GM18519 (cell line): ENCODE measurements around the gene PIANP.
"Not testable (repeated sequence)": the region's sequence is repeated elsewhere in the genome, so short reads cannot be mapped to it uniquely, and the experiment has no call there.

Experiments
- ATAC-seq: cut with Tn5 transposase; IDR thresholded peaks from one replicate; pipeline ENCODE4 v1.9.1; 2021; ENCODE audit warnings: mild to moderate bottlenecking, moderate library complexity; ENCODE audit not compliant: unreplicated experiment, low FRiP score

The PIANP gene, protein sequence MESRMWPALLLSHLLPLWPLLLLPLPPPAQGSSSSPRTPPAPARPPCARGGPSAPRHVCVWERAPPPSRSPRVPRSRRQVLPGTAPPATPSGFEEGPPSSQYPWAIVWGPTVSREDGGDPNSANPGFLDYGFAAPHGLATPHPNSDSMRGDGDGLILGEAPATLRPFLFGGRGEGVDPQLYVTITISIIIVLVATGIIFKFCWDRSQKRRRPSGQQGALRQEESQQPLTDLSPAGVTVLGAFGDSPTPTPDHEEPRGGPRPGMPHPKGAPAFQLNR

DNA sequence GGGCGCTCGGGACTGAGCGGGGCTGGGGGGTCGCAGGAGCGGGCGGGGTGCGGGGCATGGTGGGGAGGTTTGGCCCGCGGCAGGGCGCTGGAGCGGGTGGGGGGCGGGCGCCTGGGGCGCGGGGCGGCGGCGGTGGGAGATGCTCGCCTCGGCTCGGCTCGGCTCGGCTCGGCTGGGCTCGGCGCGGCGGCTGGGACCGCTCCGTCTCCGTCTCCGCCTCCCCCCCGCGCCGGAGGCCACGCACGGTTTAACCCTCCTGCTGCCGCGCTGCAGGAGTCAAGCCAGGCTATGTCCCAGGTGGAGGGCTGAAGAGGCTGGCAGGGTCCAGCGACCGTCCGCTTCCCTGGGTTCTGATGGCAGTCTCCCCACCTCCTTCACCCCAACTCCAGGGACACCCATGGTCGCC, at the start of gene PIANP:
PIANP (minus strand) TSS at position 170 of the 406 bp plus-strand sequence. CDS start 2,754 bp downstream, outside the sequence.
- ATAC-seq = no peak

DNA sequence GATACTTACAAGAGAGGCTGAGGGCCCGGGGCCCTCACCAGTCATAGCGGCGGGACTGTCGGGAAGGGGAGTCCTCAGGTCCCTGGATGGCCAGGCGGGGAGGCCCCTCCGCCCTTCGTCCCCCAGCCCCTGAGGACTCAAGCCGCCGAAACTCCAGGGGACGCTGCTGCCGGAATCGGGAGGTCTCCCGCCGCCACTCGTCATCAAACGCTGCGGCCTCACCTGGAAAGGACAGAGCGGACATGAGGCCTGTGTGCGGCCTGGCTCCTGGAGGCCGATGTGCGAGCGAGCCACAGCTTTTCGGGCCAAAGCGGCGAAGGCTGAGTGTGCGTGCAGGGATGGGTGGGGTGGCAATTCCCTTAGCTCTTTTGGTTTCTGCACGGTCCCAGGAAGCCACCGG, 48.1 kb upstream of the PIANP start:
- no peak for ATAC-seq

DNA sequence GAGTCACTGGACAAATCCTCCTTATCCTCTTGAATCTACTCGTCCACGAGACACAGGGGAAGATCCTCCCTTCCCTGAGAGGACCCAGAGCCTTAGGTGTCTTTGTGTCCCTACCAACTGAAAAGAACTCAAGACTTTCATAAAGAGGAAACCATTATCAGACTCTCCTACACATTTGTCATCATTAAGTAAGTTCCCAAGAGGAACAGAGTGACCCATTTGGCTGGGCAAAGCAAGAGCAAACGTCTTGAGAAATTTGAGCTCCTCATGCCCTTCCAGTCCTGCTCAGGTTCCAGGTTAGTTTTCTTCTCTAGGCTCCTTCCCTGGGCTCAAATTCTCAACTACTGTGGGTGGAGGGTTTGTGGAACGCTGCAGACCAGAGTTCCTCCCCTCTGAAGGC, 46.6 kb upstream of the PIANP start:
- ATAC-seq = no peak

DNA sequence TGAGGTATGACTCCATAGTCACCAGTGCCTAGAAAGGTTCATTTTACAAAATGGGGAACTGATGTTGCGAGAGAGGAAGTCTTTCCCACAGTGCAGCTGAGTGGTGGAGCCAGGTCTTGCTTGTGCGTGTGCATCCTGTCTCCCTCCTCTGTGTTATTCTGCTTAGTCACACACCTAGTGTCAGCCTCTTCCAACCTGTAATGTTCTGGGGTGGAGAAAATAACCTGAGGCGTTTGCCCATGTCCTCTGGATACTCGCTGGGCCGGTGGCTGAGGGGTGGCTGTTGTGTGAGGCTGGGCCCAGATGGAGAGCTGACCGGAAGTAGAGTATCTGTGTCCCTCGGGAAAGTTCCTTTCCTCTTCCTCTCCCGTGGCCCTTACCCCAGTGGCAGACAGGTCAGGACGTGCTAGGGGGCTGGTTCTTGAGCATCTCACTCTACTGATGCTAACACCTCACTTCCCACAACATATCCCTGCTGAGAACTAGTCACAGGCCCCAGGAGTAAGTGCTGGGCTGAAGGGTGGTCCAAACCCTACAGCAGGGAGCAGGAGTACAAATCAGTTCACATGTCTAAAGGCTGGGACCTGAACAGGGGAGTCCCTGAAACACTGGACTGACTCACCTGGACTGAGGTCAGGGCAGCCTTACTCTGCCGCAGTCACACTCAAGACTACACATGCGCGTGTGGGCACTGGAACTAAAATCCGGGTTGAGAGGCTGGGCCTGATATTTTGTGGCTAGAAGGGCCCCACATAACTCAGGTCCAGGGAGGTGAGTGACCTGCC, 45.3 kb upstream of the PIANP start:
- no peak for ATAC-seq

DNA sequence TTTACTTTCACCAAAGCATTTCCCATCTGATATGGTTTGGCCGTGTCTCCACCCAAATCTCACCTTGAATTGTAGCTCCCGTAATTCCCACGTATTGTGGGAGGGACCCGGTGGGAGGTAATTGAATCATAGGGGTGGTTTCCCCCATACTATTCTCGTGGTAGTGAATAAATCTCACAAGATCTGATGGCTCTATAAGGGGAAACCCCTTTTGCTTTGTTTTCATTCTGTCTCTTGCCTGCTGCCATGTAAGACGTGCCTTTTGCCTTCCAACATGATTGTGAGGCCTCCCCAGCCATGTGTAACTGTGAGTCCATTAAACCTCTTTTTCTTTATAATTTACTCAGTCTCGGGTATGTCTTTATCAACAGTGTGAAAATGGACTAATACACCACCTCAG, 42.7 kb upstream of the PIANP start:
- ATAC-seq = not testable (repeated sequence)

DNA sequence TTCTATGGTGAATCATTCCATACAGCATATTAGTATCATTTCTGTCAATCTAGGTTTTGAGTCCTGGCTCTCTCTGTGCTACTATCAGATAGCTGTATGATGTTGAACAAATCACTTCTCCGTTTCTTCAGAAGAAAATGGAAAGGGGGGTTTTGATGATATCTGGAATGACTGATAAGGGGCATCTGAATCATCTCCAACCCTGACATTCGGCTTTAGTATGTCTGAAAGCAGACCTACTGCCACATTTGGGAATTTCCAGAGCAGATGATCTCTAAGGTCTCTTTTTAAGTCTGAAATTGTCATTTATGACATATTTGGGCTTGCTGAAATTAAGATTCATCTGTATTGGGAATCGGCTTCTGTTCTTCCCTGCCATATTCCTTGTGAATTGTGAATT, 42.2 kb upstream of the PIANP start:
- no peak for ATAC-seq

DNA sequence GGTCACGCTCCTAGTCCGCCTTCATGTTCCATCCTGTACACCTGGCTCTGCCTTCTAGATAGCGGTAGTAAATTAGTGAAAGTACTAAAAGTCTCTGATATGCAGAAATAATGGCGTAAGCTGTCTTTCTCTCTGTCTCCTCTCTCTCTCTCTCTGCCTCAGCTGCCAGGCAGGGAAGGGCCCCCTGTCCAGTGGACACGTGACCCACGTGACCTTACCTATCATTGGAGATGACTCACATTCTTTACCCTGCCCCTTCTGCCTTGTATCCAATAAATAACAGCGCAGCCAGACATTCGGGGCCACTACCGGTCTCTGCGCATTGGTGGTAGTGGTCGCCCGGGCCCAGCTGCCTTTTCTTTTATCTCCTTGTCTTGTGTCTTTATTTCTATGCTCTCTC, 41.5 kb upstream of the PIANP start:
- not testable (repeated sequence) for ATAC-seq

DNA sequence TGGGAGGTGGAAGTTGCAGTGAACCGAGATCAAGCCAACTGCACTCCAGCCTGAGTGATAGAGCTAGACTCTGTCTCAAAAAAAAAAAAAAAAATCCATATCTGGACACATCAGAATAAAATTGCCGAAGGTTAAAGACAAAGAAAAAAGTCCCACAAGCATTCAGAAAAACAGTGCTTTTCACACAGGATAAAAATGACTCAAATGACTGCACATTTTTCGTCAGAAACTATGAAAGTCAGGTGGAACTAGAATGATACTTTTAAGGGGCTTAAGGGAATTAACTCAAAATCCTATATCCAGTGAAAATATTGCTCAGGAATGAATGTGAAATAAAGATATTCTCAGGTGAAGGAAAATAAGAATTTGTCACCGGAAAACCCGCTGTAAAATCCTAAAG, 36.1 kb upstream of the PIANP start:
- ATAC-seq = no peak

DNA sequence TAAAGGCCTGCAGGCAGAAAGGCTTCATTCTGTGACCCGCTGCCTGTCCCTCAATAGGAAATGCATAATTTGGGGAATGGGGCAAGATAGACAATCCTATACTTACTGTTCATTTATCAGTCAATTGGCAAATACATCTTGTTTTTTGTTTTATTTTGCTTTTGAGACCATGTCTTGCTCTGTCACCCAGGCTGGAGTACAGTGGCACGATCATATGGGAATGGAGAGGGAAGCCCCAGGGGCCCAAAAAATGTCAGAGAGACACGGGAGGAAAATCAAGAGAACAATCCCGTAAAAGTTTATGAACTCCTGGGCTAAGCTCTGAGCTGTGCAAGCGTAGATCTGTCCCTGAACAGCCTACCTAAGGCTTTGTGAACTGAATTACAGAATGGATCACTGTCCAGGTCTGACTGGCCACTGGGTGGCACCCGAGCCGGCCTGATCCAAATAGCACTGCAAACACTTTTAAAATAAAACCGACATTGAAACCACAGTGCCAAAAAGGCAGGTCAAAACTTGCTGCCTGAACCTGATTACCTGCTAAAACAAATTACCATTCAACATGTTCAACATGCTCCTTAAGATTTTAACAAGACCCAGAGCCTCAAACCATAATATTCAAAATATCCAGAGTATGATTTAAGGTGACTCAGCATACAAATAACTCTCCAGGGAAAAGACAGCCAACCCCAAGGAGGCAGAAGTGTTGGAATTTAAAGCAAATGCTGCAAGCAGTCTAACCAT, 35.0 kb upstream of the PIANP start:
- ATAC-seq = no peak

DNA sequence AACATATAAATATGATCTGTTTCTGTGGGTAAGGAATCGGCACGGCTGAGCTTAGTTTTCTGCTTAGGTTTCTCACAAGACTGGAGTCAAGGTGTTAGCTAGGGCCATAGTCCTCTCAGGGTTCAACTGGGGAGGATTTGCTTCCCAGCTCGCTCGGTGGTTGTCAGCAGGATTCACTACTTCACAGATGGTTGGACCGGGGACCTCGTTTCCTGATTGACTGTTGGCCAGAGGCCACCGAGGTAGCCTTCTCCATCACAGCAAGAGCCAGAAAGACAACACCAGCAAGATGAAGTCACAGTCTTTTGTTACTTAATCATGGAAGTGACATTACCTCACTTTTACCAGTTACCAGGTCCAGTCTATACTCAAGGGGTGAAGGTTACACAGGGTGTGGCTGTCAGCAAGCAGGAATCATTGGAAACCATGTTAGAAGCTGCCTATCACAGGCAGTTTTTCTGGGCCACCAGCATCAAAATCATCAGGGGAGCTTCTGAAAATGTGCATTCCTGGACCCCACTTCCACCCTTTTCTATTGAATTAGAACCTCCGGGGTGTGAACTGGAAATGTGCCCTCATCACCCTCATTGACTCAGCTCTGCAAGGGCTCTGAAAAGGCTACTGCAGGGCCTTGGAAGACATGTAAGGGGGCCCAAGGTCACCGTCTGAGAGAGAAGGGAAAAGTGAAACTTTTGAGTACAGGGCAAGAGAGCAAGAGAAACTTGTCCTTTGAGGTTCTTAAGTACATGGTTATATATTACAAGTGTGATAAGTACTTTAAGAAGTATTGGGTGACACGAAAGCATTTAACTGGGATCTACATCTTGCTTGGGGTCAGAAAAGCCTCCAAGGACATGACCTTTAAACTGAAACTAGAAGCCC, 34.1 kb upstream of the PIANP start:
- no peak for ATAC-seq

DNA sequence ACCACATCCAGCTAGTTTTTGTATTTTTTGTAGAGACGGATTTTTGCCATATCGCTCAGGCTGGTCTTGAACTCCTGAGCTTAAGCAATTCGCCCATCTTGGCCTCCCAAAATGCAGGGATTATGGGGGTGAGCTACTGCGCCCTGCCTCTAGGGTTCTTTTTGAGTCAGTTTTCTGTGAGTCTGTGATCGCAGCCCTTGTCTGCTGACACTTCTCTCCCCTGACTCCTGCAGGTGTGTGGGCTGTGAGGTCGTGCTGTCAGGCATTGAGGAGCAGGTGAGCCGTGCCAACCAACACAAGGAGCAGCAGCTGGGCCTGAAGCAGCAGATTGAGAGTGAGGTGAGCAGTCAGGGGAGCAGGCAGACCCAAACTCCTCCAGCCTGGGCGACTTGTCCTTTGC, 29.6 kb upstream of the PIANP start:
- no peak for ATAC-seq

DNA sequence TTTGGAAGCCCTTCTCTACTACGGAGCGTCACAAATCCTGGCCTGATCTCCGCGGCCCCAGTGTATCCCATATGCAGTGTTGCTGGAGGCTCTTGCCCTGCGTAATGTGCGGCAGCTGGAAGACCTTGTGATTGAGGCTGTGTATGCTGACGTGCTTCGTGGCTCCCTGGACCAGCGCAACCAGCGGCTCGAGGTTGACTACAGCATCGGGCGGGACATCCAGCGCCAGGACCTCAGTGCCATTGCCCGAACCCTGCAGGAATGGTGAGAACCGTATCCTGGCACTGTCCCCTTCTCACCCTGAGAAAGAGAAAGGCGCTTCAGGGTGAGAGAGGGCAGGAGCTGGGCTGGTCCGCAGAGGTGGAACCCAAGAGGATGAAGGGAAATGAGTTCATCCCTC, 28.6 kb upstream of the PIANP start:
- no peak for ATAC-seq

DNA sequence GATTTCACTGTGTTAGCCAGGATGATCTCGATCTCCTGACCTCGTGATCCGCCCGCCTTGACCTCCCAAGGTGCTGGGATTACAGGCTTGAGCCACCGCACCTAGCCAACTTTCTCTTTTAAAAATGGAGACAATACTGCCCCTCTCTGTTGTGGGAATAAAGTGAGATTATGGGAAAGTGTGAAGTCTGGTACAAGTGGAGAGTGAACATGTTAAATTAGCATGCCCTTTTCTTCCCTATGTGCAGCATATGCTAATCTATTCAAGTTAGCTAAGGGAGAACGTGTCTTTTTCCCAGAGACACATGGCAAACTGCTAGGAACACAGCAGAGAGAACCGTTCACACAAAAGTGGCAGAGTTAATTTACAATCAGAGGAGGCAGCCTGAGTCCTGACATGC, 24.7 kb upstream of the PIANP start:
- no peak for ATAC-seq

DNA sequence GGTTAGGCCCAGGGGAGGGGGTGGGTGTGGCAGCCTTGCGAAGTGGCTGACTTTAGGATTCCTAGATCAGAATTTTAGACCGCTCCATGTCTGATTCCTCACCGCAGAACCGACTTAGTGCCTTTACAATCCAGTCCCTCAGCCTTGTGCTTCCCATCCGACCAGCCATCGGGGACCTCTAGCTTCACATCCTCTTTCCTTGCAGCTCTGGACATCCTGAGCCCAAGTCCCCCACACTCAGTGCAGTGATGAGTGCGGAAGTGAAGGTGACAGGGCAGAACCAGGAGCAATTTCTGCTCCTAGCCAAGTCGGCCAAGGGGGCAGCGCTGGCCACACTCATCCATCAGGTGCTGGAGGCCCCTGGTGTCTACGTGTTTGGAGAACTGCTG, 23.8 kb upstream of the PIANP start:
- no peak for ATAC-seq

DNA sequence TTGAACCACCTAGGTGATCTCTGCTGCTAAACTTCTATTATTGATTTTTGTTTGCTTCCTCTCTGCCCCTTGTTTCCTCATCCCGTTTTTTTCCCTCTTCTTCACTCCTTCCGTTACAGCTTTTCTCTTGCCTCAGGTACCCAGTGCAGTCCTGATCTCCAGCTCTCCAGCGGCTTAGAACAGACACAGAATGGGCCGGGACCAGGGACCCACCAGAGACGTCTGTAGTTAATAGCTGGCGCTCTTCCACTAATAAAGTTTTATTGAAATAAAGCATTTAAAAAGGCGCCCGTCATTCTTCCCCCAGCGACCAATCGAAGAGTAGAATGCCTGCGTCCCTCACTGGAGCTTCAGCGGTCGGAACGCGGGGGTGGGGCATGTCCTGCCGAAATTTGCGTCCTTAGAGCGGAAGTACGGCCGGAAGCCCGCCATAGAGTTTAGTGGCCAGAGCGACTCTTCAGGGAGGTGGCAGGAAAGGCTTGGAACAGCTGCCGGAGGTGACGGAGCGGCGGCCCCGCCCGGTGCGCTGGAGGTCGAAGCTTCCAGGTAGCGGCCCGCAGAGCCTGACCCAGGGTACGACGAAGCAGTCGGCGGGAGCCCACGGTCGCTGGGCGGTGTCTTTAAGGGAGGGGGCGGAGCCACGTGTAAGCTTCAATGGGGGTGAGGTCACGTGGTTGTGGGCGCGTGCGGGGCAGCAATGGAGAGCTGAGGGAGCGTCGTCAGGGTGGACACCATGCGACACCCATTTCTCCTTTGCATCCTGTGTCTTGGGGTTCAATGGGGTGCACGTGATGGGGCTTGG, 23.2 kb upstream of the PIANP start, which contains the start of gene COPS7A:
COPS7A (plus strand) TSS at position 440 of the 802 bp plus-strand sequence. CDS start 611 bp downstream, outside the sequence.
- ATAC-seq = peak; percentile 91

DNA sequence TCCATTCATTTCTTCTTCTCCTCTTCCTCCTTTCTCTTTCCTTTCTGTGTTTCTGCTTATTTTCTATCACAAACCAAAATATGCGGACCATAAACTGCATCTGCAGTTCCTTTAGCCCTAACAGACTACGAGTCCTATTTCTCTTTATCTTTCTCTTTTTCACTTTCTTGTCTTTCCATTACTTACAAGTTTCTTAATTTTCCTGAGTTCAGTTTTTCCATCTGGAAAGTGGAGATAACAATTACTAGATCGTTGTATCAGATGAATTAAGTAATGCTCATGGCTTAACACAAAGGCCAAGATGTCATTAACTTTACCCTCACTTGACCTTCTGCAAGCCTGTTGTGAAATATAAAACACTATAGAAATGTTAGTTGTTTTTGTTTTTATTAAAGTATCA, 22.2 kb upstream of the PIANP start:
- no peak for ATAC-seq

DNA sequence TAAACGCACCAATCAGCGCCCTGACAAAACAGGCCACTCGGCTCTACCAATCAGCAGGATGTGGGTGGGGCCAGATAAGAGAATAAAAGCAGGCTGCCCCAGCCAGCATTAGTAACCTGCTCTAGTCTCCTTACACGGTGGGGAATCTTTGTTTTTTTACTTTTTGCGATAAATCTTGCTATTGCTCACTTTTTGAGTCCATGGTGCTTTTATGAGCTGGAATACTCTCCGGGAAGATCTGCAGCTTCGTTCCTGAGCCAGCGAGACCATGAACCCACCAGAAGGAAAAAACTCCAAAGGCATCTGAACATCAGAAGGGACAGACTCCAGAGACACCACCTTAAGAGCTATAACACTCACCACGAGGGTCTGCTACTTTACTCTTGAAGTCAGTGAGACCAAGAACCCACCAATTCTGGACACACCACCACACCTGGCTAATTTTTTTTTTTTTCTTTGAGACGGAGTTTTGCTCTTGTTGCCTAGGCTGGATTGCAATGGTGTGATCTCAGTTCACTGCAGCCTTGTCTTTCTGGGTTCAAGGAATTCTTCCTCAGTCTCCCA, 16.3 kb upstream of the PIANP start:
- ATAC-seq = no peak

DNA sequence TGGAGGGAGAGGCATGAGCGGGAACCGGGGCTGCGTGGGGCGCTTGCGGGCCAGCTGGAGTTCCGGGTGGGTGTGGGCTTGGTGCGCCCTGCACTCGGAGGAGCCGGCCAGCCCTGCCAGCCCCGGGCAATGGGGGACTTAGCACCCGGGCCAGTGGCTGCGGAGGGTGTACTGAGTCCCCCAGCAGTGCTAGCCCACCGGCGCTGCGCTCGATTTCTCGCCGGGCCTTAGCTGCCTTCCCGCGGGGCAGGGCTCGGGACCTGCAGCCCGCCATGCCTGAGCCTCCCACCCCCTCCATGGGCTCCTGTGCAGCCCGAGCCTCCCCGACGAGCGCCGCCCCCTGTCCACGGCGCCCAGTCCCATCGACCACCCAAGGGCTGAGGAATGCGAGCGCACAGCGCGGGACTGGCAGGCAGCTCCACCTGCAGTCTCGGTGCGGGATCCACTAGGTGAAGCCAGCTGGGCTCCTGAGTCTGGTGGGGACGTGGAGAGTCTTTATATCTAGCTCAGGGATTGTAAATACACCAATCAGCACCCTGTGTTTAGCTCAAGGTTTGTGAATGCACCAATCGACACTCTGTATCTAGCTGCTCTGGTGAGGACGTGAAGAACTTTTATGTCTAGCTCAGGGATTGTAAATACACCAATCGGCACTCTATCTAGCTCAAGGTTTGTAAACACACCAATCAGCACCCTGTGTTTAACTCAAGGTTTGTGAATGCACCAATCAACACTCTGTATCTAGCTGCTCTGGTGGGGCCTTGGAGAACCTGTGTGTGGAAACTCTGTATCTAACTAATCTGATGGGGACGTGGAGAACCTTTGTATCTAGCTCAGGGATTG, 15.6 kb upstream of the PIANP start:
- not testable (repeated sequence) for ATAC-seq
